GM12878 (cell line): ENCODE results near the gene SLC22A31.

Experiments used
- CHD4 ChIP-seq: fragments of 200-600 bp; sonication (generic); IDR thresholded peaks from 2 replicates; pipeline ENCODE4 v1.6.1; 2016; ENCODE audit warnings: mild to moderate bottlenecking
- JUND ChIP-seq: IDR thresholded peaks from 2 replicates; pipeline ENCODE4 v1.6.1; 2012; ENCODE audit warnings: low read depth, mild to moderate bottlenecking, low read length, improper control_type of control experiment, moderate library complexity
- POLR2A ChIP-seq: IDR thresholded peaks from 2 replicates; pipeline ENCODE4 v1.6.1; 2011; ENCODE audit warnings: low read depth, mild to moderate bottlenecking, low read length
- SP1 ChIP-seq: IDR thresholded peaks from one replicate; pipeline ENCODE4 v1.6.1; 2011; ENCODE audit warnings: low read depth, low read length
- SUZ12 ChIP-seq: fragments of 200-600 bp; sonication (generic); IDR thresholded peaks from one replicate; pipeline ENCODE4 v1.6.1; 2018; ENCODE audit warnings: antibody characterized with exemption, mild to moderate bottlenecking; ENCODE audit not compliant: unreplicated experiment
- TAF1 ChIP-seq: IDR thresholded peaks from 2 replicates; pipeline ENCODE4 v1.6.1; 2011; ENCODE audit warnings: mild to moderate bottlenecking, low read depth, low read length, borderline replicate concordance

GRCh38 chr16:89167425-89167941, 32.9 kb downstream of the SLC22A31 start:
- TF ChIP-seq CHD4: no peak
- no peak for TF ChIP-seq TAF1
- TF ChIP-seq JUND: no peak
- no peak for TF ChIP-seq SUZ12
- TF ChIP-seq SP1: peak; percentile 36
- TF ChIP-seq POLR2A: no peak
